ENCODE measurements around the gene CEMP1.

- peak in 2 of 3 donors; percentile 42 to 50 for TF ChIP-seq POLR2A (IDR thresholded peaks at IDR 0.05)
- TF ChIP-seq, protein P1, sequence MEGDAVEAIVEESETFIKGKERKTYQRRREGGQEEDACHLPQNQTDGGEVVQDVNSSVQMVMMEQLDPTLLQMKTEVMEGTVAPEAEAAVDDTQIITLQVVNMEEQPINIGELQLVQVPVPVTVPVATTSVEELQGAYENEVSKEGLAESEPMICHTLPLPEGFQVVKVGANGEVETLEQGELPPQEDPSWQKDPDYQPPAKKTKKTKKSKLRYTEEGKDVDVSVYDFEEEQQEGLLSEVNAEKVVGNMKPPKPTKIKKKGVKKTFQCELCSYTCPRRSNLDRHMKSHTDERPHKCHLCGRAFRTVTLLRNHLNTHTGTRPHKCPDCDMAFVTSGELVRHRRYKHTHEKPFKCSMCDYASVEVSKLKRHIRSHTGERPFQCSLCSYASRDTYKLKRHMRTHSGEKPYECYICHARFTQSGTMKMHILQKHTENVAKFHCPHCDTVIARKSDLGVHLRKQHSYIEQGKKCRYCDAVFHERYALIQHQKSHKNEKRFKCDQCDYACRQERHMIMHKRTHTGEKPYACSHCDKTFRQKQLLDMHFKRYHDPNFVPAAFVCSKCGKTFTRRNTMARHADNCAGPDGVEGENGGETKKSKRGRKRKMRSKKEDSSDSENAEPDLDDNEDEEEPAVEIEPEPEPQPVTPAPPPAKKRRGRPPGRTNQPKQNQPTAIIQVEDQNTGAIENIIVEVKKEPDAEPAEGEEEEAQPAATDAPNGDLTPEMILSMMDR (IDR thresholded peaks at IDR 0.05): no peak
Measured at GRCh38 chr16:2537451-2538379, 6.5 kb upstream of the CEMP1 start, which contains the start of gene PDPK1.

Data from body of pancreas (tissue), 4 donors.